NCI-H2107 treated with DMSO at 0.1 percent for 48 hours (cell line): ENCODE data around the gene CSNK1G3.

Source experiments
- DNase-seq: peaks from one replicate; lab custom pipeline; 2025; ENCODE audit not compliant: unreplicated experiment; lab: John Stamatoyannopoulos, UW

Gene CSNK1G3

GRCh38 chr5:123512611-123513461, 859 bp downstream of the CSNK1G3 start:
- no peak for DNase-seq

GRCh38 chr5:123514615-123515355, 2.8 kb downstream of the CSNK1G3 start:
- no peak for DNase-seq

GRCh38 chr5:123515904-123516303, 3.9 kb downstream of the CSNK1G3 start:
- no peak for DNase-seq

- DNase-seq: no peak
Measured at GRCh38 chr5:123517476-123517875, 5.5 kb downstream of the CSNK1G3 start.

- DNase-seq: no peak
Measured at GRCh38 chr5:123518111-123518510, 6.1 kb downstream of the CSNK1G3 start.

- DNase-seq: no peak
Measured at GRCh38 chr5:123520677-123521247, 8.8 kb downstream of the CSNK1G3 start.

GRCh38 chr5:123524146-123524545, 12.2 kb downstream of the CSNK1G3 start:
- DNase-seq: no peak

GRCh38 chr5:123527190-123527589, 15.2 kb downstream of the CSNK1G3 start:
- no peak for DNase-seq

GRCh38 chr5:123528065-123528464, 16.1 kb downstream of the CSNK1G3 start:
- no peak for DNase-seq

GRCh38 chr5:123528878-123529277, 16.9 kb downstream of the CSNK1G3 start:
- DNase-seq: no peak

GRCh38 chr5:123530728-123531127, 18.8 kb downstream of the CSNK1G3 start:
- DNase-seq: no peak

- no peak for DNase-seq
Measured at GRCh38 chr5:123535648-123536047, 23.7 kb downstream of the CSNK1G3 start.

GRCh38 chr5:123537256-123537655, 25.3 kb downstream of the CSNK1G3 start:
- DNase-seq: no peak

- DNase-seq: no peak
Measured at GRCh38 chr5:123537845-123538244, 25.9 kb downstream of the CSNK1G3 start.

- DNase-seq: no peak
Measured at GRCh38 chr5:123538670-123539459, 26.9 kb downstream of the CSNK1G3 start.

GRCh38 chr5:123540534-123540933, 28.6 kb downstream of the CSNK1G3 start:
- no peak for DNase-seq

GRCh38 chr5:123543438-123543837, 31.5 kb downstream of the CSNK1G3 start:
- DNase-seq: peak; percentile 17

- no peak for DNase-seq
Measured at GRCh38 chr5:123545506-123545905, 33.5 kb downstream of the CSNK1G3 start.

GRCh38 chr5:123546657-123547056, 34.7 kb downstream of the CSNK1G3 start:
- DNase-seq: no peak

- no peak for DNase-seq
Measured at GRCh38 chr5:123549256-123549904, 37.4 kb downstream of the CSNK1G3 start.

- no peak for DNase-seq
Measured at GRCh38 chr5:123554601-123555000, 42.6 kb downstream of the CSNK1G3 start.
